Measurements from ENCODE around the gene SRP14.

GRCh38 chr15:40032125-40032839 is 6.7 kb downstream of the SRP14 start:
- TF ChIP-seq POLR2A (IDR thresholded peaks at IDR 0.05; ENCODE audit: borderline replicate concordance, extremely low read depth, insufficient read depth, insufficient read length) (no peak), EZH2 (IDR thresholded peaks at IDR 0.05) (no peak), CTCF (IDR thresholded peaks at IDR 0.05 in 2 of 3, conservative IDR thresholded peaks at IDR 0.05 in 1 of 3; ENCODE audit: borderline replicate concordance in 1 of 3, insufficient read depth in 1 of 3, low read depth in 2 of 3, low read length in 2 of 3) (no peak), SP1 (IDR thresholded peaks at IDR 0.05; ENCODE audit: low read depth) (no peak), FOSL1 (IDR thresholded peaks at IDR 0.05; ENCODE audit: low read depth) (no peak), TCF7L2 (IDR thresholded peaks at IDR 0.05; ENCODE audit: borderline replicate concordance, extremely low read depth, insufficient read depth, insufficient read length) (no peak), MAX (IDR thresholded peaks at IDR 0.05) (no peak), ELF1 (IDR thresholded peaks at IDR 0.05; ENCODE audit: borderline replicate concordance, low read depth) (no peak), EGR1 (IDR thresholded peaks at IDR 0.05; ENCODE audit: low read depth) (no peak)
